Spleen (tissue), 7 donors: ENCODE results near the gene MSI2.

Experiments used
- POLR2AphosphoS5 ChIP-seq, 3 donors: sonication (generic); formaldehyde crosslinking; IDR thresholded peaks; one replicate each; pipeline ENCODE4 v1.5.1; 2017; ENCODE audit warnings: antibody characterized with exemption in 3 of 3
- TF ChIP-seq, protein P1 (sequence below), 11 experiments: fragments of 200-600 bp in 7 of 11; fragments of 450-650 bp in 4 of 11; sonication (generic) in 4 of 11; IDR thresholded peaks in 8 of 11; conservative IDR thresholded peaks in 3 of 11; 1 replicate in 7 of 11; 2 replicates in 4 of 11; pipeline versions ENCODE4 v1.4.0 to v1.8.0; 2016 to 2021; ENCODE audit warnings: antibody characterized with exemption in 11 of 11, inconsistent platforms in 4 of 11, mild to moderate bottlenecking in 1 of 11
- donor health status: DM: no; HTN: no; CAD: no; lungs with moderate emphysema.
- donor health status: DM: no; HTN: no; CAD: no.
- donor health status: DM: no; HTN: no; CAD: no.

GRCh38 chr17:57519800-57520199 is 263.5 kb downstream of the MSI2 start:
- TF ChIP-seq POLR2AphosphoS5 (IDR thresholded peaks at IDR 0.05), result no peak
- TF ChIP-seq, protein P1, sequence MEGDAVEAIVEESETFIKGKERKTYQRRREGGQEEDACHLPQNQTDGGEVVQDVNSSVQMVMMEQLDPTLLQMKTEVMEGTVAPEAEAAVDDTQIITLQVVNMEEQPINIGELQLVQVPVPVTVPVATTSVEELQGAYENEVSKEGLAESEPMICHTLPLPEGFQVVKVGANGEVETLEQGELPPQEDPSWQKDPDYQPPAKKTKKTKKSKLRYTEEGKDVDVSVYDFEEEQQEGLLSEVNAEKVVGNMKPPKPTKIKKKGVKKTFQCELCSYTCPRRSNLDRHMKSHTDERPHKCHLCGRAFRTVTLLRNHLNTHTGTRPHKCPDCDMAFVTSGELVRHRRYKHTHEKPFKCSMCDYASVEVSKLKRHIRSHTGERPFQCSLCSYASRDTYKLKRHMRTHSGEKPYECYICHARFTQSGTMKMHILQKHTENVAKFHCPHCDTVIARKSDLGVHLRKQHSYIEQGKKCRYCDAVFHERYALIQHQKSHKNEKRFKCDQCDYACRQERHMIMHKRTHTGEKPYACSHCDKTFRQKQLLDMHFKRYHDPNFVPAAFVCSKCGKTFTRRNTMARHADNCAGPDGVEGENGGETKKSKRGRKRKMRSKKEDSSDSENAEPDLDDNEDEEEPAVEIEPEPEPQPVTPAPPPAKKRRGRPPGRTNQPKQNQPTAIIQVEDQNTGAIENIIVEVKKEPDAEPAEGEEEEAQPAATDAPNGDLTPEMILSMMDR (IDR thresholded peaks at IDR 0.05 in 8 of 11, conservative IDR thresholded peaks at IDR 0.05 in 3 of 11), result no peak
